H1 (cell line): ENCODE measurements around the gene TBC1D7.

Experiments used
- CEBPB ChIP-seq: IDR thresholded peaks from 2 replicates; pipeline ENCODE4 v1.6.1; 2012; ENCODE audit warnings: low read depth, low read length
- EZH2 ChIP-seq: fragments of 200-600 bp; sonication (generic); IDR thresholded peaks from 2 replicates; pipeline ENCODE4 v1.7.1; 2012; ENCODE audit warnings: low read depth, mild to moderate bottlenecking, moderate library complexity, low read length, inconsistent platforms; ENCODE audit not compliant: severe bottlenecking
- KDM1A ChIP-seq: fragments of 200-600, 300-600 bp; sonication (generic); IDR thresholded peaks from 2 replicates; pipeline ENCODE4 v1.7.1; 2016; ENCODE audit warnings: mild to moderate bottlenecking, low read length, borderline replicate concordance
- POLR2A ChIP-seq, 2 experiments: IDR thresholded peaks; 1 replicate in 1 of 2; 2 replicates in 1 of 2; pipeline ENCODE4 v1.6.1; 2011; ENCODE audit warnings: low read depth in 2 of 2, low read length in 2 of 2, mild to moderate bottlenecking in 2 of 2; ENCODE audit errors: control extremely low read depth in 1 of 2
- TF ChIP-seq, protein P1 (sequence below), 3 experiments: IDR thresholded peaks; 1 replicate in 2 of 3; 2 replicates in 1 of 3; pipeline versions ENCODE4 v1.5.1 to v1.6.1; 2011; ENCODE audit warnings: low read length in 3 of 3, mild to moderate bottlenecking in 3 of 3, inconsistent platforms in 2 of 3, low read depth in 1 of 3, moderate library complexity in 1 of 3; ENCODE audit not compliant: insufficient read depth in 1 of 3; ENCODE audit errors: control extremely low read depth in 1 of 3

- TF ChIP-seq EZH2 (no peak), POLR2A (IDR thresholded peaks at IDR 0.05; ENCODE audit: control extremely low read depth in 1 of 2, low read depth in 2 of 2, low read length in 2 of 2) (no peak), KDM1A (no peak), CEBPB (no peak)
- TF ChIP-seq, protein P1, sequence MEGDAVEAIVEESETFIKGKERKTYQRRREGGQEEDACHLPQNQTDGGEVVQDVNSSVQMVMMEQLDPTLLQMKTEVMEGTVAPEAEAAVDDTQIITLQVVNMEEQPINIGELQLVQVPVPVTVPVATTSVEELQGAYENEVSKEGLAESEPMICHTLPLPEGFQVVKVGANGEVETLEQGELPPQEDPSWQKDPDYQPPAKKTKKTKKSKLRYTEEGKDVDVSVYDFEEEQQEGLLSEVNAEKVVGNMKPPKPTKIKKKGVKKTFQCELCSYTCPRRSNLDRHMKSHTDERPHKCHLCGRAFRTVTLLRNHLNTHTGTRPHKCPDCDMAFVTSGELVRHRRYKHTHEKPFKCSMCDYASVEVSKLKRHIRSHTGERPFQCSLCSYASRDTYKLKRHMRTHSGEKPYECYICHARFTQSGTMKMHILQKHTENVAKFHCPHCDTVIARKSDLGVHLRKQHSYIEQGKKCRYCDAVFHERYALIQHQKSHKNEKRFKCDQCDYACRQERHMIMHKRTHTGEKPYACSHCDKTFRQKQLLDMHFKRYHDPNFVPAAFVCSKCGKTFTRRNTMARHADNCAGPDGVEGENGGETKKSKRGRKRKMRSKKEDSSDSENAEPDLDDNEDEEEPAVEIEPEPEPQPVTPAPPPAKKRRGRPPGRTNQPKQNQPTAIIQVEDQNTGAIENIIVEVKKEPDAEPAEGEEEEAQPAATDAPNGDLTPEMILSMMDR (IDR thresholded peaks at IDR 0.05; ENCODE audit: control extremely low read depth in 1 of 3, insufficient read depth in 1 of 3, low read depth in 1 of 3, low read length in 3 of 3): no peak
Observed at GRCh38 chr6:13314806-13315205, 13.5 kb downstream of the TBC1D7 start.
